Left renal cortex interstitium (tissue), 4 donors: ENCODE results near the gene RBM25. TPM values are rescaled to one million over a fixed set of nuclear protein-coding genes. Genes with fewer than 3 reads are reported as not detected.
"Not testable (repeated sequence)": the region's sequence is repeated elsewhere in the genome, so short reads cannot be mapped to it uniquely, and the experiment has no call there.

Experiments used
- DNase-seq, 4 donors: peaks; one replicate each; pipeline ENCODE4 v3.0.0-alpha.2; 2013; ENCODE audit warnings: low read depth in 4 of 4, low spot score in 2 of 4, missing footprints in 1 of 4
- polyA plus RNA-seq, 4 donors: library from polyadenylated mRNA; unstranded; fragments of 120-200 nt; gene quantifications; one replicate each; pipeline ENCODE4 v1.2.1, GENCODE V29; 2013; ENCODE audit not compliant: insufficient read length in 4 of 4

RBM25 gene
- polyA plus RNA-seq, 4 donors: 113 to 221 (median 171) TPM

DNA sequence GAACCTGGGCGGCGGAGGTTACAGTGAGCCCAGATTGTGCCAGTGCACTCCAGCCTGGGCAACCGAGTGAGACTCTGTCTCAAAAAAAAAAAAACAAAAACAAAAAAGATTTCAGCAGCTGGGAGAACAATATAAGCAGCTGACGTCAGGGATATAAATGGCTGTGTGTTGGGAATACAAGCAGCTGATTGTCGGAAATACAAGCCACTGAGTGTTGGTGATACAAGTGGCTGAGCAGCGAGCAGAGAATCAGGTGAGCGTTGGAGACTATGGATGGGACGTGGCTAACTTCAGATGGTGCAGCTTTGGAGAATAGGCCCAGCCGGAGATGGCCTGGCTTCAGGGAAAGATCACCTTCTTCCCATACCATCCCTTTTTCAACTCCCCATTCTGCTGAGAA is 109.9 kb downstream of the RBM25 start:
- DNase-seq: no peak

DNA sequence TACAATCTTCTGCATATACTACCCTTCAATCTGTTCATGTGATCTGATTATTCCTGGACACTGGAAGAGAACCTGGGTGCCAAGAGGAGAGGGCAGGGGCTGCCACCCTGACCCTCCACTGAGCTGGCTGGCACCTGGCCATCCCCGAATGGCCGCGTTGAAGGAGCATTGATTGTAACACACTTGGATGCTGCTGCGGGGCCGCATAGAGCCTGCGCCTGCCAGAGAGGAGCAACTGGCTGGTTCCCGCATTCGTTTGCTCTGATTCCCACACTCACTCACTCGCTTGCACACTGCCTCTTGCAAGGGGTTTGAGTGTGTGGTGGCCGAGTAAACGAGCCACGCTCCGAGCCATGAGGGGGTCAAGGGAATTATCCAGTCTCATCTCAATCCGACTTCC is 110.4 kb downstream of the RBM25 start:
- DNase-seq: no peak

DNA sequence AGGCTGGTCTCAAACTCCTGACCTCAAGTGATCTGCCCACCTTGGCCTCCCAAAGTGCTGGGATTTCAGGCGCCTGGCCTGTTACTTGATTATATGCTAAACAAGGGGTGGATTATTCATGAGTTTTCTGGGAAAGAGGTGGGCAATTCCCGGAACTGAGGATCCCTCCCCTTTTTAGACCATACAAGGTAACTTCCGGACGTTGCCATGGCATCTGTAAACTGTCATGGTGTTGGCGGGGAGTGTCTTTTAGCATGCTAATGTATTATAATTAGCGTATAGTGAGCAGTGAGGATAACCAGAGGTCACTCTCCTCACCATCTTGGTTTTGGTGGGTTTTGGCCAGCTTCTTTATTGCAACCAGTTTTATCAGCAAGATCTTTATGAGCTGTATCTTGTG is 111.5 kb downstream of the RBM25 start:
- DNase-seq: not testable (repeated sequence)

DNA sequence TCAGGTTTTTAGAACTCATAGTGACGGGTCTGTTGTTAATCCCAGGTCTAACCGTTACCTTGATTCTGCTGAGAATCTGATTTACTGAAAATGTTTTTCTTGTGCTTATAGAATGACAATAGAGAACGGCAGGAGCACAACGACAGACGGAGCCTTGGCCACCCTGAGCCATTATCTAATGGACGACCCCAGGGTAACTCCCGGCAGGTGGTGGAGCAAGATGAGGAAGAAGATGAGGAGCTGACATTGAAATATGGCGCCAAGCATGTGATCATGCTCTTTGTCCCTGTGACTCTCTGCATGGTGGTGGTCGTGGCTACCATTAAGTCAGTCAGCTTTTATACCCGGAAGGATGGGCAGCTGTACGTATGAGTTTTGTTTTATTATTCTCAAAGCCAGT is 112.4 kb downstream of the RBM25 start:
- no peak for DNase-seq

DNA sequence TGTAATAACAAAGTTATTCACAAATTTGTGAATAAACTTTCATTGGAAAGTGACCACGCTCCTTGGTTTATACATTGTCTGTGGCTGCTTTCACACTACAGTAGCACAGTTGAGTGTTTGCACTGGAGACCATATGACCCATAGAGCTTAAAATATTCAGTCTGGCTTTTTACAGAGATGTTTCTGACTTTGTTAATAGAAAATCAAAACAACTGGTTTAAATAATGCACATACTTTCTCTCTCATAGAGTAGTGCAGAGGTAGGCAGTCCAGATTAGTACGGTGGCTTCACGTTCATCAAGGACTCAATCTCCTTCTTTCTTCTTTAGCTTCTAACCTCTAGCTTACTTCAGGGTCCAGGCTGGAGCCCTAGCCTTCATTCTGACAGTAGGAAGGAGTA is 114.2 kb downstream of the RBM25 start:
- no peak for DNase-seq

DNA sequence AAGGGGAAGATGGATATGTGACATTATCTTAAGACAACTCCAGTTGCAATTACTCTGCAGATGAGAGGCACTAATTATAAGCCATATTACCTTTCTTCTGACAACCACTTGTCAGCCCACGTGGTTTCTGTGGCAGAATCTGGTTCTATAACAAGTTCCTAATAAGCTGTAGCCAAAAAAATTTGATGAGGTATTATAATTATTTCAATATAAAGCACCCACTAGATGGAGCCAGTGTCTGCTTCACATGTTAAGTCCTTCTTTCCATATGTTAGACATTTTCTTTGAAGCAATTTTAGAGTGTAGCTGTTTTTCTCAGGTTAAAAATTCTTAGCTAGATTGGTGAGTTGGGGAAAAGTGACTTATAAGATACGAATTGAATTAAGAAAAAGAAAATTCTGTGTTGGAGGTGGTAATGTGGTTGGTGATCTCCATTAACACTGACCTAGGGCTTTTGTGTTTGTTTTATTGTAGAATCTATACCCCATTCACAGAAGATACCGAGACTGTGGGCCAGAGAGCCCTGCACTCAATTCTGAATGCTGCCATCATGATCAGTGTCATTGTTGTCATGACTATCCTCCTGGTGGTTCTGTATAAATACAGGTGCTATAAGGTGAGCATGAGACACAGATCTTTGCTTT is 114.9 kb downstream of the RBM25 start:
- DNase-seq: peak in 3 of 4 donors; percentile 3 to 23 (median 20)

Other genes starting within 250 kb of the RBM25 start
- gene DPF3, start 164.4 kb upstream of the RBM25 start, polyA plus RNA-seq: 1 to 10 TPM; 4.4 to 6.0 (median 5.3) TPM
- 10 to 100 TPM; 17.3 to 25.2 (median 17.8) TPM for gene DCAF4, start 132.1 kb upstream of the RBM25 start, polyA plus RNA-seq
- gene ZFYVE1, start 31.4 kb upstream of the RBM25 start, polyA plus RNA-seq: 10 to 100 TPM; 19.9 to 20.9 (median 20.4) TPM
- 10 to 100 TPM; 63.2 to 75.7 (median 67.5) TPM for gene PSEN1, start 78.0 kb downstream of the RBM25 start, polyA plus RNA-seq
- 10 to 100 TPM; 18.7 to 35.6 (median 28.9) TPM for gene PAPLN, start 179.0 kb downstream of the RBM25 start, polyA plus RNA-seq